ENCODE data around the gene AGK. TPM values are rescaled to one million over a fixed set of nuclear protein-coding genes. Genes with fewer than 3 reads are reported as not detected.

The AGK gene
- total RNA-seq, 1 experiment from 2014 or later: 32.6 TPM

- Histone ChIP-seq H3K9me3 (ENCODE audit: control insufficient read depth, insufficient read depth, low read depth, low read length) (no peaks in the 10 kb centered on the region), H3K27ac (ENCODE audit: low read length) (no peak overlapping the region), H3K36me3 (ENCODE audit: control insufficient read depth, insufficient read depth, low read length) (no peaks in the 10 kb centered on the region), H3K27me3 (ENCODE audit: control insufficient read depth, insufficient read depth, low read length) (peaks cover 10% of the 10 kb centered on the region), H3K4me3 (ENCODE audit: low read depth in 2 of 2, low read length in 2 of 2) (peak overlapping the region; percentile 57 to 59), H3K4me1 (ENCODE audit: control insufficient read depth, insufficient read depth, low read length) (peaks cover 6% of the 10 kb centered on the region; the same call in 1 of the 2 replicates)
- intact Hi-C loops (cut with micrococcal nuclease; ENCODE audit: unreplicated experiment): no loop called here
- TF ChIP-seq POLR2AphosphoS5 (IDR thresholded peaks at IDR 0.05; ENCODE audit: low read depth, low read length) (no peak), REST (IDR thresholded peaks at IDR 0.05; ENCODE audit: insufficient read depth in 1 of 2, low read depth in 2 of 2, low read length in 1 of 2) (no peak), SIN3A (IDR thresholded peaks at IDR 0.05; ENCODE audit: borderline replicate concordance, insufficient read depth, low read depth, low read length) (no peak)
- ChIA-PET POLR2A (no interaction called here), CTCF (no interaction called here)
- in situ Hi-C loops (cut with HindIII; ENCODE audit: low pct_unique_long_range_greater_than_20kb, low sequenced_read_pairs): no loop called here
- ATAC-seq (peak; percentile 35; the same call in 1 of the 2 replicates), DNase-seq (ENCODE audit: low read depth, low spot score) (no peak)
- BruUV-seq (replicated peaks): no TSS peak
Measured at GRCh38 chr7:141700848-141701371, 149.7 kb downstream of the AGK start.

- Histone ChIP-seq H3K4me3 (ENCODE audit: low read depth in 2 of 2, low read length in 2 of 2) (peak overlapping the region; percentile 57 to 59), H3K27me3 (ENCODE audit: control insufficient read depth, insufficient read depth, low read length) (peaks cover 10% of the 10 kb centered on the region), H3K36me3 (ENCODE audit: control insufficient read depth, insufficient read depth, low read length) (no peaks in the 10 kb centered on the region), H3K4me1 (ENCODE audit: control insufficient read depth, insufficient read depth, low read length) (peaks cover 3% of the 10 kb centered on the region; the same call in 1 of the 2 replicates), H3K9me3 (ENCODE audit: control insufficient read depth, insufficient read depth, low read depth, low read length) (no peaks in the 10 kb centered on the region), H3K27ac (ENCODE audit: low read length) (no peak overlapping the region)
- ChIA-PET POLR2A (no interaction called here), CTCF (no interaction called here)
- TF ChIP-seq CTCF (IDR thresholded peaks at IDR 0.05): no peak
- no peak for TF ChIP-seq SIN3A (IDR thresholded peaks at IDR 0.05; ENCODE audit: borderline replicate concordance, insufficient read depth, low read depth, low read length)
- no peak for TF ChIP-seq TCF7L2 (IDR thresholded peaks at IDR 0.05; ENCODE audit: low read depth, low read length)
- TF ChIP-seq REST (IDR thresholded peaks at IDR 0.05; ENCODE audit: insufficient read depth in 1 of 2, low read depth in 2 of 2, low read length in 1 of 2): no peak
- no peak for TF ChIP-seq POLR2AphosphoS5 (IDR thresholded peaks at IDR 0.05; ENCODE audit: low read depth, low read length)
- no peak for DNase-seq (ENCODE audit: low read depth, low spot score)
- in situ Hi-C loops (cut with HindIII; ENCODE audit: low pct_unique_long_range_greater_than_20kb, low sequenced_read_pairs): no loop called here
- intact Hi-C loops (cut with micrococcal nuclease; ENCODE audit: unreplicated experiment): no loop called here
- BruUV-seq (replicated peaks): no TSS peak
- peak; percentile 75 for ATAC-seq
Measured at GRCh38 chr7:141701489-141702046, 150.4 kb downstream of the AGK start.

All from Panc1 (cell line).